Hematopoietic multipotent progenitor cell treated with erythropoietin and hydrocortisone succinate and interleukin-3 and kit ligand, for 17 days (in vitro differentiated cells): ENCODE results near the gene HDAC4.

Experiments
- DNase-seq: peaks from one replicate; pipeline ENCODE4 v3.0.0-alpha.2; 2015; ENCODE audit warnings: low spot score

The HDAC4 gene

DNA sequence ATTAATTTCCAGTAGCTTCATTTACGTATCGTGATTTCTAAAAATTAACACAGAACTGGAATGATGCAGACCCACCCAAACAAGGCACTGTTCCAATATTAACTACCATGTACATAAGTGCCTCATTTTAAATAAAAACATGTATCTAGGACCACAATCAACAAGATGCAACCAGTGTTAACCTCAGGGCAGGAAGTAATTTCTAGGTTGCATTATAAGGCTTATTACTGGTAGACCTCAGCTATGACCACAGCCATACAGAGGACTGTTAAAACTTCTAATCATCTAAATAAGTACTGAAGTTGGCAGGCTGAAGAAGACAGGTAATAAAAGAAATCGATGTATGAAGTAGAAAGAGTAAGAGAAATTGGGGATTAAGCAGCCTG, 262.9 kb downstream of the HDAC4 start:
- DNase-seq: no peak

DNA sequence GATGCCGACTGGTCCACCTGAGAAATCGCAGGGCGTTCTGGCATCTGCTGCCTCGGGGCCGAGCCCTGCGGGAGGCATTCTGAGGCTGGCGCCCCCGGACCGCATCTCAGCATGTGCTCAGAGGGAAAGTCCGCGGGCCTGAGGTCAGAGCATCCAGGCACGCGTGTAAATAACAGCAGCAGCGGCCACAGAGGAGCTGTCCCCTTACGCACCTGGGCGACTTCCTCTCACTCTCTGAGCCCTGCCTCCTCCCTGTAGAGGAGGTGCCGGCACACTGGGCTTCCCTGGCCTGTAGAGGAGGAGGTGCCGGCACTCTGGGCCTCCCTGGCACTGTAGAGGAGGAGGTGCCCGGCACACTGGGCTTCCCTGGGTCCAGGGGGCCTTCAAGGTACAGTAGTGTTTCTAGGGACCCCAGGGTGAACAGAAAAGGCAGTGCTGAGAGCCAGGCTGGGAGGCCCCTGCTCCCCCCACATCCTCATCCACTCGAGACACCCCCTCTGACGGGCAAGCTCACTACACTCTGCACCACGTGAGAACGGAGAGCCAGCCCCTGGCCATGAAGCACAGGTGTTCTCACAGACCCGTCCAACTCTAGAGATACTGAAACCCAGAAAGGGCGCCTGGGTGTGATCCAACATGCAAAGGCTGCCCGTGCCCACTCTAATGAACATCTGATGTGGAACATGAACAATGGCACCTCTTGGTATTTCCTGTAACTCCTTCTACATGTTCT, 263.5 kb downstream of the HDAC4 start:
- no peak for DNase-seq

DNA sequence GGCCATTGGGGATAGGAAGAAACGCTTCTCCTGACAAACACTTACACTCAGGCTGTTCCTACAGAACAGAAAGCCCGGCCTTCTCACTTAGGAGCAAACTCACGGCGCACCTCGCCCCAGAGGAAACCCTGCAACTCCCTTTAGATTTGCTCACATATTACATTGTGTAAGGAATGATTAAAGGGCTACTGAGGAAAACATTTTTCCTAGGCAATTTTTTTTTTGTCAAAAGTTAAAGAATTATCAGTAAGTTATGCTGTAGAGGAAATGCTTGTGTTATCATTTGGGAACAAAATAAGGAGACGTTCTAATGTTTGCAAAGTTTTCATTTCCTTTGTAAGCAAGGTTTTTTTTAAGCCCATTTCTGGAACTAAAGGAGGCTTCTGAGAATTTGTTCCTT, 264.1 kb downstream of the HDAC4 start:
- DNase-seq: no peak

DNA sequence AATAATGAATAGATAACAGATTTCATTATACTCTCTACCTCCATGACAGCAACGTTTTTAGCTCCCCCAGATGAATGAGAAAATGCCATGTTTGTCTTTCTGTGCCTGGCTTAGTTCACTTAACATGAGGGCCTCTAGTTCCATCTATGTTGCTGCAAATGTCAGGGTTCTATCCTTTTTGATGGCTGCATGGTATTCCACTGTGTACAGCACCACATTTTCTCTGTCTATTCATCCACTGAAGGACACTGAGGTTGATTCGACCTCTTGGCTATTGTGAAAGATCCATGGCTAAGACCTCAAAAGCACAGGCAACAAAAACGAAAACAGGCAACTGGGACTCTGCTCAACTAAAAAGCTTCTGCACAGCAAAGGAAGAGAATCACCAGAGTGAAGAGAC, 264.6 kb downstream of the HDAC4 start:
- DNase-seq: no peak

DNA sequence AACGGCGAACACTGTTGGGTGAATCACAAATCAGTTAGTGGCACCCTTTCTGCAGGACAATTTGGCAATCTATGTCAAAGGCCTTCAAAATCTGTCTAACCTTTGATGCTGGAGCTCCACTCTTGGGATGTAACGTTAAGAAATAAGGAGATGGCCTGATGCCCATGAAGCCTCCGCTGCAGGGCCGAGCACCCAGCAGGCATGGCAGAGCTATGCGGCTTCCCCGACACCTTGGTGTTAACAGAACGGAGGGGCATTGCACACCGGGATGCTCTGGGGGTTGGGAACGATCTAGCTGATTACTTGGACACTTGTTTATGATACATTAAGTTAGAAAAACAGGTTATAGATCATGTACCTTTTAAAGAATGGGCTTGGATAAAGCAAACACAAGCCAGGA, 265.3 kb downstream of the HDAC4 start:
- DNase-seq: no peak

DNA sequence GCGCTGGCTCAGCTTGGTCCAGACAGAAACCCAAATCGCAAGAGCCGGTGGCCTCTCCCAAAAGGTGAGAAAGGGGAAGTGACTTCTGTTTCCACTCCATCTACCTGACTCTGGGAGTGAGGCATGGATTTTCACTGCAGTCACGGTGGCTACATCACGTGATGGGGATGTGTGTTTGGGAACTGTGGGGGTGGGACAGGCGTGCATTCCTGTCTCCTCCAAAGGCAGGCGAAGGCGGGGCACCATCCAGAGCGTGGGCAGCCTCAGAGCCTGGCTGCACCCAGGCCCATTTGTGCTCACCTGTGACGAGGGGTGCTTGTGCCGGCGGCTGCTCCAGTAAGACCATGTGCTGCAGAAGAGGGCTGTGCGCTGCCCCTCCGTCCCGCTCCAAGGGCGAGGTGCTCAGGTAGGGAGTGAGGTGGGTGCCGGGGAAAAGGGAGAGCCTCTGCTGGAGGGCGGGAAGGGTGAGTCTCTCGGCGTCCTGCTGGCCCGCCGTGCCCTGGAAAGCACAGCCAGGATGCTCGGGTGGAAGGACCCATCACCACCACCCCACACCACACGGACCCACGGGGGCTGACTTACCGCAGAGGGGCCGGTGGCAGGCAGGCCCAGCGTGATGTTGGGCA, 266.8 kb downstream of the HDAC4 start:
- no peak for DNase-seq

DNA sequence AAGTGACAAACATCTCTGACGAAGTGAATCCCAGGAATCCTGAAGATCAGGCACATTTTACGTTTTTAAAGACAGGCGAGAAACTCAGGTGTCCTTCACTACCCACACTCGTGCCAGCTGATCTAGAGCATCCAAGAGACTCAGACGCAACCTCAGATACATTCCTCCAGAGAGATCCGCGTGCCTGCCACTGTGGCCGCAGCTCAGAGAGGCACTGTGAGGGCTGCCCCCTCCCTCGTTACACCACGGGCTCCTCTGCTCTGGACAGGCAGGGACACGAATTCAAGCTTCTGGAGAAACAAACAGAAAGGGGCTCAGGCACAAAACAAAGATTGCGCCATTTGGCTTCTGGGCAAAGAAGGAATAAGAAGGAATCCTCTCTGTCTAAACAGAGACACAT, 268.0 kb downstream of the HDAC4 start:
- DNase-seq: no peak

DNA sequence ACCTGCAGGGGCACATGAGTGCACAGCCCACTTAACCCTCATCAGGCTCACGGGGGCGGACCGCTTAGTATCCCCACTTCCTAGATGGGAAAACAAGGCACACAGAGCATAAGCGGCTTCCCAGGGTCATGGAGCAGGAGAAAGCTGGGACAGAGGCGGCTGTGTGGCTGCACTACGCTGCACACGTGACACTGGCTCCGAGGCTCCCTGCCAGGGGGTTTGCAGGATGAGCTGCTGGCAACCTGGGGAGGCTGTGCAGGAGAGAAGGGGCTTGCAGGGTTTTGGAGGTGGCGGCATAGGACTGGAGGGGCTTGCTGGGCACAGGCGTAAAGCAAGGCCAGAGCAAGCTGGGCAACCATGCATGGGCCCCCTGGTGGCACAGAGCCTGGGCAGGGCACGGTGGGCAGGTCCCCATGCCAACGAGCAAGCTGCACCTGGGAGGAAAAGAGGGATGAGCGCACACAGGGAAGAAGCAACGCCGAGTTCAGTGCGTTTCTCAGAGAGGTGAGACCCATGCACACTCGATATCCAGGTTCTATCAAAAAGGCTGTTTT, 268.6 kb downstream of the HDAC4 start:
- DNase-seq: no peak

DNA sequence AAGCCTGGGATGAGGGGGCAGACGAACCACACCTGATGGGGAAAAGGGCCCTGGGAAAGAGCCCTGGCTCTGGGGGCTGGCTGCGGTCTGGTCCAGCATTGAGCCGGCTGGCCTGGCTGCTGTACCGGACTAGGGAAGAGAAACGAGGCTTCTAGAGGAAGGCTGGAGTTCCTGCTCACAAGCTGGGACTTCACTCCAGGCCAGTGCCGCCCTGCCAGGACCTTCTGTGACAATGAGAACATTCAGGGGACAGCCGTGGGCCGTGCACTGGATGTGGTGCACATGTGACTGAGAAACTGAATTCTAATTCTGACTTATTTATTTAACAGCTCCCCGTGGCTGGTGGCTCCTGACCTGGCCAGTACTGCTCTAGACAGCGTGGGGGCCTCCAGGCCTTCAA, 269.3 kb downstream of the HDAC4 start:
- DNase-seq: no peak

DNA sequence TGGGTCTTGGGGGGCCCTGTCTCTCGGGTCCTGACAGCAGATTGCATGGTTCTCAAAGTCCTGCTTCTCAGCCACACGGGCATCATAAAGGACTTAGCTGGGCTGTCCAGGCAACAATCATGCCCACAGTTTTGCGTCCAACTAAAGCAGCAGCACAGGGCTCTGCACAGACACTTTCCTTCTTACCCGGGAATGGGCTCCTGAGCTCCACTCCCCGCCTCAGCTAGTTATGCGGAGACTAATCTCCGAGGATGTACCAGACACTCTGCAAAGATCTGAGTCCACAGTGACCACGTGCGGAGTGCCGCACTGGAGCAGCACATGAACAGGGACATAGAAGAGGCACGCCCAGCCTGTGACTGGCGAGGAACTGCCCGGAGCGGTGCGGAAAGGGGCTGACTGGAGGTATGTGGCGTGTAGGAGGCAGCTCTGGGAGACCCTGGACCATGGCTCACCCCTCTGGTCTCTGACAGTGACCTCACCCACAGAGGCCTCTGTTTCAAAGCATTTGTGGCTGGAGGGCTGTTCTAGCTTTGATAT, 270.0 kb downstream of the HDAC4 start:
- no peak for DNase-seq

DNA sequence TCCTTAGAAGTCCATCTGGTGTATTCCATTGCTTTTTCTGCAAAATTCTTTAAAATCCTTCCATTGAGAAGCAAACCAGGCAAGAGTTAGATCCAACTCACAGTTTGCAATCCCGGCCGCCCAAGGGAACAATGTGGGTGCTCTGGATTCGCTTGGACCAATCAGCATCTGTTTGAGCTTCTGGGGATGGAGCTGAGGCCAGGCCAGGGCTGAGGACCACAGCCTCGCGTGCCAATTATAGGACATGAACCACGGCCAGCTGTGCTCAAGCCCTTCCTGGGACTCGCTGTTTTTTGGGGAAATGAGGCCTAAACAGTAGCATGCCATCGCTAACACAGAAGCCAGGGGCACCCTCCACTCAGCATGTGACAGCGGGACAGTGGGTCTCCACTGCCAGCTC, 270.8 kb downstream of the HDAC4 start:
- no peak for DNase-seq

DNA sequence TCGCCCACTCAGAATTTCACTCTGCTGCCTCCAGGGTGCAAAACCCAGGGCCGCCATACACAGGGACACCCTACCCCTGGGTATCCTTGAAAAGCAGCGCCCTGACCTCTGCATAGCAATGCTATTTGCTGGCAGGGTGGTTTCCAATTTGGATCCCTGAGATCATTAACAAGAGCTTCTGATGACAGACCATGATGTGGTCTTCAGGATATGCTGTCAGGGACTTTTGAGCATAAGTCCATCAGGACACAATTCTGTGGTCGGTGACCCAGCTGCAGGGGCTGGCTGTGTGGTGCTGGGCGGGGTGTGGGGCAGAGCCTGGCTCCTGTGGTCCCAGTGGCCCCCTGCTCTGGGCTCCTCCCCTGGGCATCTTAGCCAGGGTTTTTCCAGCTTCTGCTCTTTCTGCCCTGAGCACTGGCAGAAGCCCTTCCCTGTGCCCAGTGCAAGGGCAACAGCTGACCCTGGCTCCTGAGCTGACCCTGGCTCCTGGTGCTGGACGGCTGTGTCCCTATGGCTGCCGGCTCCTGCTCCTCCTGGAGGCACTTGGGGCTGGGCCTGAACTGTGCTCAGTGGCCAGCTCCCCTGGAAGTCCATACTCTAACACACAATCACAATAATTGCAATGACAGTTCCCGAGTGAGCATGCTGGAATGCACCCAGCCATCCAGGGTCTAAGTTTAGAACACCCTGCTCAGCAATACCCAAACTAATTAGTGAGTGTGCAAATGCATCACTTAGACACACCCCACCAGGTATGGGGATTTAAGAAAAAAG, 271.5 kb downstream of the HDAC4 start:
- no peak for DNase-seq

DNA sequence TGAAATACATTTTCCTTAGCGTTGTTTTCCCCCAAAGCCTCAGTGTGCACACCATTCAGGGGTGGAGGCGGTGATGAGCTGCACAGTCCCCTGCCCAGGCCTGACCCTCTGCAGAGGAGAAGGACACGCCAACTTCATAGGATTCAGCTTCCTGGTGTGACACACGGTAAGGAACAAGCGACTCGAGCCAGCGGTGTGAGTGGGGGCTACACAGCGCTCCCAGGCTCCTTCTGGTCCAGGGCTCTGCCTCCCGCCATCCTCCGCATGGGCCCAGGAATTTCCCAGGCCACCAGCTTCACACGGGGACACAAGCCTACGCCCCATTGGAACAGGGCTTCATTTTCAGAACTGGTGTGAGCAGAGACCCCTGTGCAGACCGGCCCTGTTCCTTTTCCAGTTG, 272.1 kb downstream of the HDAC4 start:
- no peak for DNase-seq

DNA sequence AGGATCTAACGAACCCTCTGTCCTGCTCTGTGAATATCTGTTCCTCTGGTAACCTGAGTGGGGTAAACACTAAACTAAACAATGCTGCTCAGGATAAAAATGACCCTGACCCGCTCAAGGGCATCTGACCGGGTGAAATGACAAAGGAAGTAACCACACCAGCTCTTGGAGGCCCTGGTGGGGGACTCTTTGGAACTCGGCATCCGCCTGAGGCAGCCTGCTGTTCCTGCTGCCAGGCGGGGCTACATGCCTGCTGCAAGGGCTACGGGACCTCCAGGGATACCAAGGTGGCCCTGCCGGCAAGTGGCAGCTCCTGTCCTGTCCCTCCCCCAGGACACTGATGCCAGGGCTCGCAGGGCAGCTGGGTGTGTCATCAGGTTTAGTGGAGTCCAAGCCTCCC, 273.3 kb downstream of the HDAC4 start:
- DNase-seq: no peak

DNA sequence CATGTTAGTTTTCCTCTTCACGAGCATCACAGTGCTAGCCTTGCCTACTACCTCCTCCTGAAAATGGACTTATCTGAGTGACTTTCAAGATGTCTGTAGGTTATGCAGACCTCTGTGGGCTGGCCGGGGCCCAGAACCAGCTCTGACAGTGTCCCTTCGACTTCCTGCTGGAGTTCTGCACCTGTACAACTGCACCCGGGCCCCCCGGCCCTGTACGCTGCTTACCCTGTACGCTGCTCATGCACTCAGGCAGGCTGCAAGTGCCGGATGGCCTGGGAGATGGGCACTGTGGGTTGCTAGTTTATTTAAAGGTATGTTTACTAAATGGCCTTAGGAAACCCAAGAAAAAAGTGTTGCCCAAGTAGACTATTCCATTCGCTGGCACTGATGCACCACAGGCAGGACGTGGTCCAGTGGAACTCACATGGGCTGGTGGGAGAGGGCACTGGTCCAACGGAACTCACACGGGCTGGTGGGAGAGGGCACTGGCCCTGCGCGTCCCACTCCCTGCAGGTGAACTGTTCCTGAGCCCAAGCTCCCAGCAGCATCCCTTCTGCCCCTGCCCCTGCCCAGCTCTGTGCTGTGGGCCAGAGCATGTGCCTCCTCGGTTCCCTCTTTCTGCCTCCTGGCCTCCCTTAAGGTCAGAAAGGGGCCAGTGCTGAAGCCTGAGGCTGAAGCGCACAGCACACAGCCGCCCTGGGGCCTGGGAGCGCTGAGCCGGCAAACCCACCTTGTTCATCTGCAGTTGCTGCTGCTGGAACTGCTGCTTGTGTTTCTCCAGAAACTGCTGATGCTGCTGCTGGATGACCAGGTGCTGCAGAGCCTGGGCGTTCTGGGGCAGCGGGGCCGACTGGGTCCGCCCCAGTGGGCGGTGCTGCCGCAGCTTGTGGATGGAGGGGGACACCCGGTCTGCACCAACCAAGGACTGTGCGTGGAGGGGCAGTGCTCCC, 274.8 kb downstream of the HDAC4 start:
- DNase-seq: no peak

DNA sequence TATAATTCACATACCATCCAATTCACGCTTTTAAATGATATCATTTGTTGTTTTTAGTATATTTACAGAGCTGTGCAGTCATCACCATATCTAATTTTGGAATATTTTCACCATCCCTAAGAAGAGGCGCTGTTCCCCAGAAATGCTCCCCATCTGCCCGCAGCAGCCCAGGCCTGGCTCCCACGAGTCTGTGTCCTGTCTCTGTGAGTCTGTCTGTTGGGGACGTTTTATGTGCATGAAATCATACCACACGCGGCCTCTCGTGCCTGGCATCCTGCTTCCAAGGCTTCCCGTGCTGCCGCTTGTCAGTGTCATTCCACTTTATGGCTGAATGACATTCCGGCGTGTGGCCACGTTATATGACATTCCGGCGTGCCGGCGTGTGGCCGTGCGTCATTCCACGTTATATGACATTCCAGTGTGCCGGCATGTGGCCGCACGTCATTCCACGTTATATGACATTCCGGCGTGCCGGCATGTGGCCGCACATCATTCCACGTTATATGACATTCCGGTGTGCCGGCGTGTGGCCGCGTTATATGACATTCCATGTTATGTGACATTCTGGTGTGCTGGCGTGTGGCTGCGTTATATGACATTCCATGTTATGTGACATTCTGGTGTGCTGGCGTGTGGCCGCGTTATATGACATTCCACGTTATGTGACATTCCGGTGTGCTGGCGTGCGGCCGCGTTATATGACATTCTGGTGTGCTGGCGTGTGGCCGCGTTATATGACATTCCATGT, 276.5 kb downstream of the HDAC4 start:
- no peak for DNase-seq

DNA sequence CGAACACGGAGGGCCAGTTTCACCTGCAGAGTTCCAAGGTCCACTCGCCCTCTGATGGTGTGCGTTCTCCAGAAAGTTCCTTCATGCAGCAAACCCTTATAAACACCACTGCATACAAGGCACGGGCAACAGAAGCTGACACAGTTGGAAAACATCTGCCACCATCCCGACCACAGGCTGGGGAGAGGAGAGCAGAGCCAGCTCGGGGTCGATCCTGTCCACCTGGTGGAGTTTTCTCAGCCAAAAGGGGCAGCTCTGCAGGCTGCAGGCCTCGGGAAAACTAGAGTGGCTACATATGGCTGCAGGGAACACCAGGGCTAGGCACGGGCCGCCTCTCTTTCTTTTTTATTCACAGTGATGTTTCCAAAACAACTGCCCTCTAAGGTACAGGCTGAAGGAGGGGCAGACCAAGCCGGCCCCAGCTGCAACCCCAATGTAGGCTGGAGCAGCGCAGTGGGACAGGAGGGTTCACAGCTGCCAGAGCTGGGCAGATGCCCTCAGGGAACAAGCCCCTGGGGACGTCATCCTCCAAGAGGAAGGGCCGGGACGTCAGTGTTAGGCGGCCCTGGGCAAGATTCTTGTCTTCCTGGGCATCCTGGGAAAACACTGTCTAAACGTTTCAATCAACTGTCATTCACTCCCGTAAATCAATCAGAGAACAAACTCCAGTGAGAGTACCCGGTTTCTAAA, 278.3 kb downstream of the HDAC4 start:
- DNase-seq: no peak

DNA sequence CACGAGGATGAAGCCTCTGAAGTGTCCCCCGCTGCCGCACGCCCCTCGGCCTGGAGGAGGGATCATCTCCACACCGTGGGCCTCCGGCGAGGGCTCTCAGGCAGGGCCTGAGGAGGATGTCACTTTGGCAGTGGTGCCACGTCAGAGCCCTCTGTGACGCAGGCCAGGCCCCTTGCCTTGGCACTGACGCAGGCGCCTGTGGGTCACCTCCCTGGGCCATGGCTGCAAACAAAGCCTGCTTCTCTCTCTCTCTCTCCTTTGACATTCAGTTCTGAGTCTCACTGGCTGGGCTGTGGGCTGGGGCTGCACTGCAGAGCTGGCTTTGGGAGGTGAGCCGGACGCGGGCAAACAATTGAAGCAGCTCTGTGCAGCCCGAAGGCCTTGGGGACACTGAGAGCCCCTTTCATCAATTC, 279.2 kb downstream of the HDAC4 start:
- no peak for DNase-seq

DNA sequence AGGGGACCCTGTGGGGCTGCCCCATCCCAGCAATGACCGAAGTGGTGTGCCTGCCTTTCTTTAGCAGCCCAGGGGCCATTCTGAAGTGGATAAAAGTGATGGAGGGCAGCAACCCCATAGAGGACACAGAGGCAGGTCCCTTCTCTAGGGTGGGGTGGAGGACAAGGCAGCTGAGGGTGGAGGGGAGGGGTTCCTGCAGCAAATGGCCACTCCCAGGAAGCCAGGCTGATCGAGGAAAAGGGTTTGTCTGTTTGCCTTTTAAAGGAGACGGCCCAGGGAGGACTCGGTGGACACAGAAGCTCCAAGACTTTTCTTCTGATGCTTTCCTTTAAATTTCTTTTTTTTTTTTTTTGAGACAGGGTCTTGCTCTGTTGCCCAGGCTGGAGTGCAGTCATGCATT, 280.2 kb downstream of the HDAC4 start:
- DNase-seq: no peak
